ENCODE results near the gene TIMM10.

The TIMM10 gene

GRCh38 chr11:57566005-57566904 is 35.7 kb upstream of the TIMM10 start:
- TF ChIP-seq CTCF (conservative IDR thresholded peaks at IDR 0.05): no peak
- H3K27ac ChIP-seq: peak overlapping the region; percentile 59

- no peak; the same call in 1 of the 2 replicates for TF ChIP-seq CTCF (conservative IDR thresholded peaks at IDR 0.05)
- H3K27ac ChIP-seq: no peak overlapping the region; the same call in 1 of the 2 replicates
Measured at GRCh38 chr11:57562596-57562995, 32.0 kb upstream of the TIMM10 start.

- H3K27ac ChIP-seq: peak overlapping the region; percentile 75
- no peak for TF ChIP-seq CTCF (conservative IDR thresholded peaks at IDR 0.05)
Measured at GRCh38 chr11:57560146-57560545, 29.6 kb upstream of the TIMM10 start.

- H3K27ac ChIP-seq: no peak overlapping the region
- no peak for TF ChIP-seq CTCF (conservative IDR thresholded peaks at IDR 0.05)
Measured at GRCh38 chr11:57556041-57556440, 25.5 kb upstream of the TIMM10 start.

GRCh38 chr11:57555393-57555792 is 24.8 kb upstream of the TIMM10 start:
- H3K27ac ChIP-seq: no peak overlapping the region
- TF ChIP-seq CTCF (conservative IDR thresholded peaks at IDR 0.05): no peak

- TF ChIP-seq CTCF (conservative IDR thresholded peaks at IDR 0.05): no peak
- H3K27ac ChIP-seq: no peak overlapping the region
Measured at GRCh38 chr11:57552479-57552878, 21.9 kb upstream of the TIMM10 start.

- no peak for TF ChIP-seq CTCF (conservative IDR thresholded peaks at IDR 0.05)
- no peak overlapping the region for H3K27ac ChIP-seq
Measured at GRCh38 chr11:57551941-57552340, 21.4 kb upstream of the TIMM10 start.
